ENCODE results near the gene LRRC2.

Gene LRRC2

DNA sequence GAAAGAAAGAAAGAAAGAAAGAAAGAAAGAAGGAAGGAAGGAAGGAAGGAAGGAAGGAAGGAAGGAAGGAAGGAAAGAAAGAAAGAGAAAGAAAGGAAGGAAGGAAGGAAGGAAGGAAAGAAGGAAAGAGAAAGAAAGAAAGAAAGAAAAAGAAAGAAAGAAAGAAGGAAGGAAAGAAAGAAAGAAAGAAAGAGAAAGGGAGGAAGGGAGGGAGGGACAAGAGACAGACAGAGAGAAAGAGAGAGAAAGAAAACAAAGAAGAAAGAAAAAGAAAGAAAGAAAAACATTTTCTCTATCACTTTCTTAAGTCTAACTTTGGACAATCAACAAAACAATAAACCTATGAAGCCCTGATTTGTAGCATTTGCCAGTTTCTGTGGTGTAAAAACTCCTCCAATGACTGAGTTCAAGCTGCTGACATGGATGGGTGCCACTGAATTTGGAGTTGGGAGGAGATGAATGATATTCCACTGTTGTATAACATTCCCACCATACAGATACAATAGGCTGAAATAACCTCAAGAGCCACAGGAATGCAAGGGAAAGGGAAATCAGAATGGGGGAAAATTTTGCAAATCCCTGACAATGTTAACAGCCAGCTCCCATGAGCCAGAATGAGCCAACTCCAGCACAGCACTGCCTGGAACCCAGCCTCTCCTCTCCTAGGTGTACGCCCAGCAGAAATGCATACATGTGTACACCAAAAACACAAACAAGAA is 83.3 kb downstream of the LRRC2 start:
- DNase-seq (ENCODE audit: low read depth, low spot score), result no peak

DNA sequence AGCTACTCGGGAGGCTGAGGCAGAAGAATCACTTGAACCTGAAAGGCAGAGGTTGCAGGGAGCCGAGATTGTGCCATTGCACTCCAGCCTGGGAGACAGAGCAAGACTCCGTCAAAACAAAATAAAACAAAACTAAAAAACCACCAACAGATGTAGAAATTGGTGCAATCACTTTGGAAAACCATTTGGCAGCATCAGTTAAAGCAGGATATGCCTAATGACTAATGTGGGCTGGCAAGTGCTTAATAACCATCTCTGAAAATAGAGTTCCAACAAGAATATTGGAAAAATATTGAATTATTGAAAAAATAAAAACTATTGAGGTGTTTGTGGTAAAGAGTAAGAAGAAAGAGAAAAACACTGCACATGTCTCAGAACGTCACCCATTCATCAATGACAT is 84.5 kb downstream of the LRRC2 start:
- no peak for DNase-seq (ENCODE audit: low read depth, low spot score)

- no peak for DNase-seq (ENCODE audit: low read depth, low spot score)
Observed at GRCh38 chr3:46480491-46481195, 85.5 kb downstream of the LRRC2 start.

- DNase-seq (ENCODE audit: low read depth, low spot score), result no peak
Observed at GRCh38 chr3:46479696-46480095, 86.4 kb downstream of the LRRC2 start.

DNA sequence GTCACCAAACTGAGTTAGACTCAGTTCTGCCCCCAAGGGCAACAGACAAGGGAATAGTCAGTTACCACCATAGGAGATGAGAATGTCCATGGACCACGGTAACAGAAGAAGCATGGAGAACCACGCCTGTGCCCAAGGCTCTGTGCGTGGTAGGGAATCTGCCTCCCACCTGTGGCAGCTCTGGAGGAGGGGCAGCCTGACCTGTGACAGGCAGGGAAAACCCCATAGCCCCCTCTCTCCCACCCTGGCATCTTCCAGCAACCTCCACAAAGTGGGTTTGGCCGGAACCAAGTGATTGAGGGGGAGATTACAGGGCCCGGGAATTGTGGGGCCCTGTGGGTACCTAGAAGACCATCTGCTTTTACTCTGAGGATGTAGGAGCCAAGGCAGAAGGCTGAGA is 87.1 kb downstream of the LRRC2 start:
- DNase-seq (ENCODE audit: low read depth, low spot score), result no peak

GRCh38 chr3:46478341-46478740 is 87.8 kb downstream of the LRRC2 start:
- no peak for DNase-seq (ENCODE audit: low read depth, low spot score)

DNA sequence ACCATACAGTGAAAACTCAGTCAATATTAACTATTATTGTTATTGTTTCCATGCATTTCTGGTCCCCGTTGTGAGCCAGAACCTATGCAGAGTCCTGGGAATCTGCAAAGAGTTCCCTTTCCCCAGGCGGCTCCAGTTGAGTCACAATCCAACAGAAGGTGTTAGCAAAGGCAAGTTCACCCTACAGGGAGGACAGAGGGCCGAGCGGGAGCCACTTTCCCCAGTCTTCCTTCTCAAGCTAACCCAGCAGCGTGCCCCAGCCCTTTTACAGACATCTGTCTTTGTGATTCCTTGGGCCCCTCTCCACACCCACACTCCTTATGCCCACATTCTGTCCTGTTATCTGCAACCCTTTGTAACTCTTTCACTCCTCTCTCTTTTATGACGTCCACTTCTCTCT is 88.3 kb downstream of the LRRC2 start:
- no peak for DNase-seq (ENCODE audit: low read depth, low spot score)

DNA sequence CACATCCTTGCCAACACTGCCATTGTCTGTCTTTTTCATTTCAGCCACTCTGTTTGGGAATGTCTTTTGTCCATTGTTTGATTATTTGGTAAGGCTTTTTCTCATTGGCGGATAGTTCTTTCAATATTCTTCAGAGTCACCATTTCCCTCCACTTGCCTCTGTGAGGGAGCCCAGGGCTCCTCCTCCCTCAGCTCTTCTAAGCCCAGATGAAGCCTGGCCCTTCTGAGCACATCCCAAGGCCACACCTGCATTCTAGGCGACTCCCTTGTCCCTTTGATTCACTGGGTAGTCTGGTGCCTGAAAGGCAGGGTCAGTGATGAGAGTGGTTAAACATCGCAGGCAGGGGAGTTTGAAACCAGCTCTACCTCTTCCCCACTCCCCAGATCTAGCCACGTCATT is 89.0 kb downstream of the LRRC2 start:
- DNase-seq (ENCODE audit: low read depth, low spot score), result no peak

DNA sequence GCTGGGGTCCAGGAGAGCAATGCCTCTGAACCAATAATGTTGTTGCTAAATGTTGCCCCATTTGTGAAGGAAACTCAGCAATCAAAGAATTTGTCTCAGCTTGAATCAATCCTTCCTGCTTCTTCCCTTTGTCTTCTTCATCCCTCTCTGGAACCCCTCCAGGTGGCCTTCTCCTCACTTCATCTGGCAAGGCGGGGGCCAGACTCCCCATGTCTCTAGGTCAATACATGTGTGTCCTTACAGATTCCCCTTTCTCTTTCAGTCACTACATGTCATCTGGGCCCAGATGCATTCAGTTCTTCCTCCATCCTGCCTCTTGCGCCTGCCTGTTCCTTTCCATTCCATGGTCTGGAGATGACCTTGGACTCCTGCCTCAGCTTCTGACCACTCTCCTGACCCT is 93.4 kb downstream of the LRRC2 start:
- no peak for DNase-seq (ENCODE audit: low read depth, low spot score)

GRCh38 chr3:46471371-46471914 is 94.7 kb downstream of the LRRC2 start:
- DNase-seq (ENCODE audit: low read depth, low spot score), result no peak

DNA sequence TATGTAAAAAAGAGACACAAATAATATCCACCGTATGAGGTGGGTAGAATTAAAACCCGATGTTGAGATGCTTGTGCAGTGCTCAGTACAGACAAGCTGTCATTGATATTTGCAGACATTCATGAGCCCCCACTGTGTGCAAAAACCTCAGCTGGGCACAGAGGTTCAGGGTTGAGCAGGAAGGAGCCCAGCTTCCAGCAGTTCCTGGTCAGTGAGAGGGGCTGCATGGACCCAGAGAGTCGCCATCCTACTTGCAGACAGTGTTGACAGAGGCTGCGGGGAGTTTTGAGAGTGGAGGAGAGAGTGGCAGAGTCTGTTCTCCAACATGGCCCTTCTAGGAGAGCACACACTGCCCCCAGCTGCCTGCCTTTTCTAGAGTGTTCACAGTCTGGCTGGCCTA is 95.3 kb downstream of the LRRC2 start:
- no peak for DNase-seq (ENCODE audit: low read depth, low spot score)

- no peak for DNase-seq (ENCODE audit: low read depth, low spot score)
Observed at GRCh38 chr3:46469680-46470357, 96.3 kb downstream of the LRRC2 start.

DNA sequence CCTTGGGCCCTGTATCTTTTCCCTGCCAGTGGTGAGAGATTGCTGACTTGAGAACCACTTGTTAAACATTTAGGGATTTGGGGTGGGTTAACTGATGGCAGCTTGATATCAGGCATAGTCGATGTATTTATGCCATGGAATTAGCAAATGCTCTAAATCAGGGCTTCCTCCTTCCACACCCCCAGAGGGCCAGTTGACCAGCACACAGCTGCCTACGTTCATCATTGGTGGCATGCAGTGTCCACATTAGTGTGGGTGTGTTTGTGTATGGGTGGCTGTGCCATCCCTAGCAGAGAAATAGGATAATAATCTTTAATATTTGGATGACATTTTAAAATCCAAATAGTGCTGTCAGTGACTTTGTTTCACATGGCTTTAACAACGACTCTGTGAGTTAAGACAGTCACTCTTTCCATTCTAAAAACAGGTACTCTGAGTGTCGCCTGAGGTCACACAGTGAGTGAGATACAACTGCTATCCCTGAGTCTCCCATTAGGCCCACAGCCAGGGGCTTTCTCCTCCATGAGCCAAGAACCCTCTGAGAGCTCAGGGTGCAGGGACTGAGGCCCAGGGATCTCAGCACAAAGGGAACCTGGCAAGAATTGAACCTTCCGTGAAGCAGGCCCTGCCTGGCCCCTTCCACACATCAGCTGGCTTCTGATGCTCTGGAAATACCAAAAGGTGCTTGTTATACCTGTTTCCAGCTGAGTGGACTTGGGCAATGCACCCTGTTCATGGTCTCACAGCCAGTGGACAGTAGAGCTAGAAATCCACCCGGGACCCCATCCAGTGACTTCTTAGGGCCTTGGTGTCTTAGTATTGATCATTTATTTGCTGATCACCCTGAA is 97.1 kb downstream of the LRRC2 start:
- no peak for DNase-seq (ENCODE audit: low read depth, low spot score)

- DNase-seq (ENCODE audit: low read depth, low spot score), result no peak
Observed at GRCh38 chr3:46467562-46467961, 98.5 kb downstream of the LRRC2 start.

DNA sequence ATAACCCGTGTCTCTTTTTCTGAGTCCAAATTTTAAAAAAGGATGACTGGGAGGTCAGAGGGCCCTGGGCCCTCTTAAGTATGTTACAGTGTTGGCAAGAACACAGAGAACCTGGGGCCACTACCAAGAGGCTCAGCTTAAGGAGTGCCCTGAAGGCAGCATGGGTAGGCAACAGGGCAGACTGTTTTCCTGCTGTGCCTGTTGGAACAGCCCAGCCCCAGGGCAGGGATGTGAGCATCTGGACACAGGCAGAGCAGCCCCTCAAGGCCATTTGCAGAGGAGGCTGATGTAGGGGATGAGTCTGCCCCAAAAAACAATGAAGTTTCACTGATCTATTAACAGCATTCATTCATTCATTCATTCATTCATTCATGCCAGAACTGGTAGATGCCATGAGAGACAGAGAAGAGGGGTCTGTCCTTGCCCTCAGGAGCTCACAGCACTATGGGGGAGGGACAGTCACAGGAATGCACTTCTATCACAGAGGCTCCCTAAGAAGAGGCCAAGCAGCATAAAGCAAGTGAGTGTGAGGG is 99.2 kb downstream of the LRRC2 start:
- DNase-seq (ENCODE audit: low read depth, low spot score), result no peak

DNA sequence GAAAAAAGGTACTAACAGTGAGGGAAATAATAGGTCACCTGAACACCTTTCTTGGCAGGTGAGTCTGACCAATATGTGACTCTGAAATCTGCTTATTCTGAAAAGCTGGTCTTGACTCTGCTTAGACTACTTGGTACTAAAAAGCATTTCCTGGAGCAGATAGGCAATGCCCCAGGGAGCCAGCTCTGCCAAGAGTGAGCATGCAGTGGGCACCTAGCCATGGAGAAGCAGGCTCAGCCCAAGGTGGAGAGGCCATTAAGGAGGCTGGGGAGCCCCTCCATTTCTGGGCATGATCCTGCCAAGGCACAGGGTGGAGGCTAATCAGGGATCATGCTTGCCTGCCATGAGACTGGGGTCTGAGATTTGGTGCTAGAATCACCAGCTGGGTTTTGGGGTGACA is 99.8 kb downstream of the LRRC2 start:
- no peak for DNase-seq (ENCODE audit: low read depth, low spot score)
